DOHH2 (cell line): Measurements from ENCODE around the gene TRAM1L1.

Experiments
- H3F3A ChIP-seq: fragments of 200-600 bp; sonication (generic), shearing (Covaris generic); 2 replicates; pipeline ENCODE4 v1.6.0; 2016; ENCODE audit warnings: antibody characterized with exemption, mild to moderate bottlenecking; ENCODE audit not compliant: control insufficient read depth, insufficient read depth
- H3K27ac ChIP-seq: fragments of 200-600 bp; sonication (generic); 2 replicates; pipeline ENCODE4 v1.5.1; 2014; ENCODE audit warnings: low read depth, mild to moderate bottlenecking, low read length, moderate library complexity
- H3K27me3 ChIP-seq: fragments of 200-600 bp; sonication (generic); 2 replicates; pipeline ENCODE4 v1.6.1; 2014; ENCODE audit warnings: mild to moderate bottlenecking, low read length, mixed read lengths; ENCODE audit not compliant: control insufficient read depth
- H3K36me3 ChIP-seq: fragments of 200-600 bp; sonication (generic); 2 replicates; pipeline ENCODE4 v1.6.1; 2014; ENCODE audit warnings: mild to moderate bottlenecking, low read length, moderate library complexity, mixed read lengths; ENCODE audit not compliant: control insufficient read depth
- H3K4me1 ChIP-seq: fragments of 200-600 bp; sonication (generic); 2 replicates; pipeline ENCODE4 v1.6.1; 2014; ENCODE audit warnings: mild to moderate bottlenecking, low read length, mixed read lengths; ENCODE audit not compliant: control insufficient read depth
- H3K4me2 ChIP-seq: fragments of 200-600 bp; sonication (generic); 2 replicates; pipeline ENCODE4 v1.6.0; 2014; ENCODE audit warnings: mild to moderate bottlenecking, low read length, moderate library complexity
- H3K4me3 ChIP-seq: fragments of 200-600 bp; sonication (generic); 2 replicates; pipeline ENCODE4 v1.5.1; 2014; ENCODE audit warnings: mild to moderate bottlenecking, low read length, mixed read lengths
- H3K79me2 ChIP-seq: fragments of 200-600 bp; sonication (generic); 2 replicates; pipeline ENCODE4 v1.6.1; 2014; ENCODE audit warnings: mild to moderate bottlenecking, low read length, mixed read lengths; ENCODE audit not compliant: control insufficient read depth
- H3K9me2 ChIP-seq: fragments of 200-600 bp; sonication (generic); replicated peaks from 2 replicates; pipeline ENCODE4 v1.6.1; 2014; ENCODE audit warnings: mild to moderate bottlenecking, low read length, mixed read lengths; ENCODE audit not compliant: control insufficient read depth
- H3K9me3 ChIP-seq: fragments of 200-600 bp; sonication (generic); 2 replicates; pipeline ENCODE4 v1.6.1; 2014; ENCODE audit warnings: antibody characterized with exemption, low read length, mixed read lengths; ENCODE audit not compliant: control insufficient read depth, insufficient read depth
- H4K20me1 ChIP-seq: fragments of 200-600 bp; sonication (generic); 2 replicates; pipeline ENCODE4 v1.6.0; 2014; ENCODE audit warnings: low read depth, mild to moderate bottlenecking, antibody characterized with exemption, low read length, moderate library complexity; ENCODE audit not compliant: control insufficient read depth, insufficient read depth
- EZH2phosphoT487 ChIP-seq: fragments of 200-600 bp; sonication (generic); IDR thresholded peaks from 2 replicates; pipeline ENCODE4 v1.6.1; 2017; ENCODE audit warnings: borderline replicate concordance, mild to moderate bottlenecking, antibody characterized with exemption, low read length, moderate library complexity, mixed read lengths
- TF ChIP-seq, protein P1 (sequence below): fragments of 200-600 bp; sonication (generic); IDR thresholded peaks from one replicate; pipeline ENCODE4 v1.5.1; 2014; ENCODE audit warnings: antibody characterized with exemption, mild to moderate bottlenecking, low read depth, low read length; ENCODE audit not compliant: poor library complexity, severe bottlenecking

TRAM1L1 gene

DNA sequence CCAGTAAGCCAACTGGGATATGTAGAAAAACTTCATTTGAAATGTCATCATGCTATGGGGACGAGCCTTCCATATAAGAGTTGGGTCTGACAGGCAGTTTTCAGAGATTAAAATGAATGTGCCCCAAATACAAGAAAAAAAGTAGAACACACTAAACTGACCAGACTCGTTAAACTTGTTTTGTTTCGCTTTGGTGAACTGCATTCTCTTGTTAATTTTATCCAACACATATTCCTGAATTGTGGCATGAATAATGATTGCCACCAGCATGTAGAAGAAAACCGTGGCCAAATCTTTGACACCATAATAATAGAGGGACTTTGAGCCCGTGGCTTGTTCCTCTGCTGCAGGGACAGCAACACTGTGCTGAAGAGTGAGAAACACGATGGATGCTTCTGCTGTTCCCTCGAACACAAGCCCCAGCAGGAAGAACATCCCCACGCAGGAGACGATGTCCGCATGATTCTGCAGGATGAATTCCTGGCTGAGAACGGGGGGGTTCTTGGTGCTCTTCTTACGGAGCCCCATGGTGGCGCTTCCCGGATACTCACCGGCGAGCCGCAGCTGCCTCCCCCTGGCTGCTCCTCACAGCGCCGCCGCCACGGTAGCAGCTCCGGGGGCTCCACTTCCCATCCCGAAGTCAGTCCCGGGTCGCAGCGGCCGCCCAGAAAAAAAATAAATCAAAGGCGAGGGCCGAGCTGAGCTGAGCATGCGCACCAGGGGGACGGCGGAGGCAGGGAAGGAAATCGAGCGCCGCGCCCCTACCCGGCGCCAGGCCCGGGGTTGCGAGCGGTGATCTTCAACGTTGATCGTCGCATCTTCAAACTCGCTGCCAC lies at the start of gene TRAM1L1:
TSS of gene TRAM1L1 (minus strand) at position 711 of the 836 bp plus-strand sequence. CDS start at position 528, 183 bp downstream.
- H3K4me3 ChIP-seq, result no peak within 1 kb of the TSS
- H3K27me3 ChIP-seq, result no peaks in the 10 kb centered on the region
- no peak within 1 kb of the TSS for H3K4me2 ChIP-seq
- no peaks in the 10 kb centered on the region for H3K36me3 ChIP-seq
- no peaks in the 10 kb centered on the region for H3K9me2 ChIP-seq
- no peaks in the 10 kb centered on the region for H4K20me1 ChIP-seq
- H3K9me3 ChIP-seq, result no peaks in the 10 kb centered on the region
- no peaks in the 10 kb centered on the region for H3K79me2 ChIP-seq
- no peaks in the 10 kb centered on the region for H3K4me1 ChIP-seq
- TF ChIP-seq, protein P1, sequence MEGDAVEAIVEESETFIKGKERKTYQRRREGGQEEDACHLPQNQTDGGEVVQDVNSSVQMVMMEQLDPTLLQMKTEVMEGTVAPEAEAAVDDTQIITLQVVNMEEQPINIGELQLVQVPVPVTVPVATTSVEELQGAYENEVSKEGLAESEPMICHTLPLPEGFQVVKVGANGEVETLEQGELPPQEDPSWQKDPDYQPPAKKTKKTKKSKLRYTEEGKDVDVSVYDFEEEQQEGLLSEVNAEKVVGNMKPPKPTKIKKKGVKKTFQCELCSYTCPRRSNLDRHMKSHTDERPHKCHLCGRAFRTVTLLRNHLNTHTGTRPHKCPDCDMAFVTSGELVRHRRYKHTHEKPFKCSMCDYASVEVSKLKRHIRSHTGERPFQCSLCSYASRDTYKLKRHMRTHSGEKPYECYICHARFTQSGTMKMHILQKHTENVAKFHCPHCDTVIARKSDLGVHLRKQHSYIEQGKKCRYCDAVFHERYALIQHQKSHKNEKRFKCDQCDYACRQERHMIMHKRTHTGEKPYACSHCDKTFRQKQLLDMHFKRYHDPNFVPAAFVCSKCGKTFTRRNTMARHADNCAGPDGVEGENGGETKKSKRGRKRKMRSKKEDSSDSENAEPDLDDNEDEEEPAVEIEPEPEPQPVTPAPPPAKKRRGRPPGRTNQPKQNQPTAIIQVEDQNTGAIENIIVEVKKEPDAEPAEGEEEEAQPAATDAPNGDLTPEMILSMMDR, result no peak
- no peak for TF ChIP-seq EZH2phosphoT487
- H3K27ac ChIP-seq, result no peak within 1 kb of the TSS
- no peaks in the 10 kb centered on the region for H3F3A ChIP-seq

DNA sequence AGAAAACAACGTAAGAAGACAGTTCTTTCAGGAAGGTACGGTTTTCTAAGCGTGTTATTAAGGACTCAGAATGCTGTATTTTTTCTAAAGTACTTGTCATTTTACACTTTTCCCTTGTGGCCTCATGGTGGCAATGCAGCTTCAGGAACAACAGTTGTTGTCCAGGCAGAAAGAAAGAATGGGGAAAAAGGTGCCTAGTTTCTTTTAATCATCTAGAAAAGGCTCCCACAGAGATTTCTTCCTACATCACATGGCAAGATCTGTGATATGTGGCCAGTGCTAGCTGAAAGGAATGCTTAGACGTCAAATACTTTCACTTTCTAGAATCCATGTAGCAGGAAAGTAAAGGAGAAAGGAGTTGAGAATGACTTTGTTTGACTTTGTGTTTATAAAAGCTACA lies 49.0 kb upstream of the TRAM1L1 start:
- no peaks in the 10 kb centered on the region for H3K36me3 ChIP-seq
- H3K79me2 ChIP-seq, result no peaks in the 10 kb centered on the region
- no peaks in the 10 kb centered on the region for H3K9me2 ChIP-seq
- H3K4me3 ChIP-seq, result no peak overlapping the region
- H3K4me1 ChIP-seq, result no peaks in the 10 kb centered on the region
- no peak for TF ChIP-seq EZH2phosphoT487
- TF ChIP-seq, protein P1, result peak; percentile 48
- no peaks in the 10 kb centered on the region for H4K20me1 ChIP-seq
- no peaks in the 10 kb centered on the region for H3F3A ChIP-seq
- H3K27ac ChIP-seq, result no peak overlapping the region
- H3K9me3 ChIP-seq, result no peaks in the 10 kb centered on the region
- no peak overlapping the region for H3K4me2 ChIP-seq
- H3K27me3 ChIP-seq, result no peaks in the 10 kb centered on the region

DNA sequence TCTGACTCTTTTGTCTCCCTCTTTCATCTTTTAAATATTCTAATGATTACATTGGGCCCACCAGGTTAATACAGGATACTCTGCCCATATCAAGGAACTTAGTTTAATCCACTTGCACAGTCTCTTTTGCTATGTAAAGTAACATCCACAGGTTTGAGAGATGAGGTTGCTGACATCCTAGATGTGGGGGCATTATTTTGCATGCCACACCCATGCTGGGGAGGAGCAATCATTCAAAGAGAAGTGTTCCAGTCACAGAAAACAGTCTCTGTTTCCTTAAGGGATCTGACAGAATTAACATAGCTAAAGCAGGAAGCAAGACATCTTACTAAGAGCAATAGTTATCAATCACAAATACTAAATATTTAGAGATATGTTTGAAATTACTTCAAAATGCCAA lies 11.5 kb upstream of the TRAM1L1 start:
- no peaks in the 10 kb centered on the region for H3K27me3 ChIP-seq
- H3K4me1 ChIP-seq, result no peaks in the 10 kb centered on the region

More for the DNA sequence above, 11.5 kb upstream of the TRAM1L1 start:
- H3K9me3 ChIP-seq, result no peaks in the 10 kb centered on the region
- TF ChIP-seq, protein P1, result no peak
- no peak for TF ChIP-seq EZH2phosphoT487
- H3K27ac ChIP-seq, result no peak overlapping the region
- no peak overlapping the region for H3K4me3 ChIP-seq
- H3F3A ChIP-seq, result no peaks in the 10 kb centered on the region
- no peaks in the 10 kb centered on the region for H4K20me1 ChIP-seq
- H3K36me3 ChIP-seq, result no peaks in the 10 kb centered on the region
- no peak overlapping the region for H3K4me2 ChIP-seq
- H3K79me2 ChIP-seq, result no peaks in the 10 kb centered on the region
- no peaks in the 10 kb centered on the region for H3K9me2 ChIP-seq
